DMS153 (cell line): ENCODE data around the gene KBTBD13.
"Not testable (repeated sequence)": the region's sequence is repeated elsewhere in the genome, so short reads cannot be mapped to it uniquely, and the experiment has no call there.

ENCODE experiments used
- DNase-seq: peaks from one replicate; lab custom pipeline; 2025; lab: John Stamatoyannopoulos, UW

KBTBD13 gene

GRCh38 chr15:65076486-65077290, at the start of gene KBTBD13:
KBTBD13 (plus strand) TSS chr15:65076746; CDS start chr15:65076816, 70 bp downstream.
- no peak for DNase-seq

DNA sequence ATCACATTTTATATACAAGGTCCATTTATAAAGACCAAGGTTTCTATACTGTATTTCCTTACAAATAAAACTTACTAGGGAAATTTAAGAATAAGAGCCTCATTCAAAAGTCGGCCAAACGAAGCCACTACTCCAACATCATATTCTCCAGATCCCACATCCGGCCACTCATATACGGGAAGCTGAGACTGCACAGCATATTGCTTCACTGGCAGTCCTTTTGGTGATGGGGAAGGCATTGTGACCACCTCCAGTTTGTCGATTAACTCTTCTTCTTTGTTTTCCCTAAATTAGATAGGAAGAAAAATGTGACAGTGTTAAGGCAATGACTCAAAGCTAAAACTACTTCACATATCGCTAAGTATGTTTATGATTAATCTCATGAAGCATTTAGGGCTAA, 49.8 kb upstream of the KBTBD13 start:
- DNase-seq = no peak

- no peak for DNase-seq
These were observed 49.0 kb upstream of the KBTBD13 start for GRCh38 chr15:65027593-65027992.

- DNase-seq = no peak
These were observed 48.2 kb upstream of the KBTBD13 start for GRCh38 chr15:65028338-65028737.

DNA sequence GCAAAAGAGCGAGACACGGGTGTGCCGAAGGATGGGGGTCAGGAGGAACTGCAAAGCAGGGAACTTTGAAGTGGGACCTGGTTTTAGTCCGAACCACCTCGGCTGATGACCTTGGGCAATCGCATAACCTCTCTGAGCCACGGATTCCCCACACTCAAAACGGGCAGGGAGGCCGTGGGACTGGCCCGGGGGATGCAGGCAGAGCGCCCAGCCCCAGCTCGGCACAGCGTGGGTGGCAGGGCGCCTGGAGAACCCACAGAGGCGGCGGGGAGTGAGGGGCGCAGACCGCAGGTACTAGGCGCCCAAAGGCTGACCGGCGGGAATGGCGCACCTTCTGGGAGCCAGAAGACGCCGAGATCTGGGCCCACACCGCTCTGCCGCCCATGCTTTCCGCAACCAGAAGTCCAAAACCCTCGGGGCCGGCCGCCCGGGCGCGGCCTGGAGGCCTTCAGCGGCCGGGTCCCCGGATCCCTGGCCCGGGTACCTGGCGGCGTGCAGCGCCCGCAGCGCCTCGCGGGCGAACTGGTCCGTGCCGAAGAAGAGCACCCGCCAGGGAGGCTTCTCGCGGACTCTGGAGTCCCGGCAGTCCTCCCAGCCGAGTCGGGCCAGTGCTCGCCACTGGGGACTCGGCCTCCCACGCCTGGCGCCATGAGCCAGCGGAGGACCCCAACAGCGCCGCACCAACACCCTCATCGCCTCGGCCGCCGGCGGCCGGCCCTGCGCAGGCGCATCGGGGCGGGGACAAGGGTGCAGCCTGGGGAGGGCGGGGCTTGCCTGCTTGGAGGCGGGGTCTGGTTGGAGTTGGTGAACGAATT, 47.4 kb upstream of the KBTBD13 start, which contains the start of gene MTFMT:
MTFMT (minus strand) TSS at position 719 of the 815 bp plus-strand sequence; CDS start at position 693, 26 bp downstream.
- DNase-seq = peak; percentile 1

GRCh38 chr15:65029736-65030208, 46.8 kb upstream of the KBTBD13 start:
- no peak for DNase-seq

DNA sequence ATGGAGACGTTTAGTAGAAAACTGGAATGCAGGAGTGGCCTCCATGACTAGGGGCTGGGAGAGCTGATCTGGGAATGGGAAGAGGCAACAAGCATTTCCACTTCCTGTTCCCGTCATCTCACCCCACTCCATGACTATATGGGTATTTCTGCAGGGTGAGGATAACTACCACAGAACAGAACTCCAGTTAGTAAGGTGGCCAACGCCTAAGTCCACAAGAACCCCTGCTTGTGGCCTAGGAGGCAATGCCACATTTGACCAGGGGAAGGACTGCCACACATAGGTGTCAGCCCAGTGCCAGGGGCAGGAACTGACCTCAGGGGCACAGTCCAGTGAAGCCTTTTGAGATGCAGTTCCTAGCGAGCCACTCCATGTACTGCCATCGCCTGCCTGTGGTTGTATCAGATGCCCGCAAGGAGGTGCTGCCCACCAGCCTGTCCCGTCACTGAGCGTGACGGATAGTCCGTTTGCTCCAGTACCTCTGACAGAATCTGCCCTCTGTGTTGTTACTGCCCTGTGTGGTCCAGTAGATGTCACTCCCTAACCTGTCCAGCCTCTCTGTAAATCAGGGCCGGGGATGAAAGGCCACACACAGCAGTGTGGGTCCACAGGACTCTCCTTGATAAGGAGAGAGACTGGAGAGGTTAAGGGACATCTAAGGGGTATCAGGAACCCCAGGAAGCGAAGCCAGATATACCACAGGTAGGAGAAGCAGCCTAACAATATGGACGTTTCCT, 43.6 kb upstream of the KBTBD13 start:
- peak; percentile 9 for DNase-seq

- no peak for DNase-seq
These were observed 42.8 kb upstream of the KBTBD13 start for GRCh38 chr15:65033659-65034269.

GRCh38 chr15:65034719-65035118, 41.8 kb upstream of the KBTBD13 start:
- DNase-seq = no peak

DNA sequence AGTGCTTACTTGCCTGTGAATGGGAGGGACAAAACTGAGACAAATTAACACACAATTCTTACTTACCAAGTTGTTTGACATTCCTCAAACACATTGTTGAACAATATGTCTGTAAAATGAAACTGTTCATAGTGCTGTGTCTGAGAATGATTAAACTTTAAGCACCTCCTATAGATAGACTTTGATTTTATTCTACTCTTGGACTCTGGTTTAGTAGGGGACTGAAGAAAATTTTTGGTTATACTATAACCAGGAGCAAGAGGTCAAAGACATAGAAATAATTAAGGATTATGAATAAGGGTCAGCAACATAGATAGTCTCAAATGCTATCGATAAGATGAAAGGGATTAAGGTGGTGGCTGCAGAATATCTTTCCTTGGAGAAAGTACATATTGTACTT, 39.2 kb upstream of the KBTBD13 start:
- no peak for DNase-seq

- no peak for DNase-seq
These were observed 38.1 kb upstream of the KBTBD13 start for GRCh38 chr15:65038428-65038827.

DNA sequence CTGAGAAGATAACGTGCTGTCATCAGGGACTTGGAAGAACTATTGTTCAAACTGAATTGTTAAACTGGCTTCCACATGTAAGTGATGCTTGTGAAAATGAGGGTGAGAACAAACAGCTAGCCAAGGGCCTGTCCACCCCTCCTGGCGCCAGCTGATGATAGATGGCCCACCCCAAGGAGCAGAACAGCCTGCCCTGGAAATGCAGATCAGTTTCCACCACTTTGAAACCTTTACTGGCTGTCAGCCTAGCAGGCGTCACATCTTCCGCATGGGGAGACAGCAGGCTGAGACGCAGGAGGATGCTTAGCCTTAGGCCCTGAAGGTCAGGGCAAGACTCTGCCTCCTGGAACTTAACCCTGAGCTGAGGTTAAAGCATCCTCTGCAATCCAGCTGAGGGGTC, 37.7 kb upstream of the KBTBD13 start:
- no peak for DNase-seq

DNA sequence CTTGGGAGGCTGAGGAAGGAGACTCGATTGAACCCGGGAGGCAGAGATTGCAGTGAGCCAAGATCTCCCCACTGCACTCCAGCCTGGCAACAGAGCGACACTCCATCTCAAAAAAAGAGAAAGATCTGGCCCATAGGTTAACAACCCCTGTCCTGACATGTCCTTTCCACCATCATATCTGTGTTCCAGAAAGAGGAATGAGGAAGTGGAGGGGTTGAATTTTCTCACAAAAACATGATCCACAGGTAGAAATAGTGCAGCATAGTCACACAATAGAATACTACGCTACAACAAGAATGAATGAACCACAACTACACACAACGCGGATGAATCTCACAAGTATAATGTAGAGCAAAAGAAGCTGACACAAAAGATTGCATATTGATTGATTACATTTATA, 36.1 kb upstream of the KBTBD13 start:
- no peak for DNase-seq

GRCh38 chr15:65041787-65042186, 34.8 kb upstream of the KBTBD13 start:
- no peak for DNase-seq

- no peak for DNase-seq
These were observed 33.7 kb upstream of the KBTBD13 start for GRCh38 chr15:65042776-65043327.

DNA sequence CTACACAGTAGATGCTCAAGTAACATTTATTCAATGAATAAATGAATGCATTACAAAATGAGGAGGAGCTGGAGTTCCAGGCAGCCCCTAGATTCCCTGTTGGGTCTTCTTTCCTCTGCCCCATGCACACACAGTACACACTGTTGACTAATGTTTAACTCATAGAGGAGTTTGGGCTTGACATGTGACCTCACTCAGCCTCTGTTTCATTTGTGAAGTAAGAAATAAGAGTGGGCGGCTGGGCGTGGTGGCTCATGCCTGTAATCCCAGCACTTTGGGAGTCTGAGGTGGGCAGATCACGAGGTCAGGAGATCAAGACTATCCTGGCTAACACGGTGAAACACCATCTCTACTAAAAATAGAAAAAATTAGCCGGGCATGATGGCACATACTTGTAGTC, 32.3 kb upstream of the KBTBD13 start:
- DNase-seq = not testable (repeated sequence)

GRCh38 chr15:65044724-65045481, 31.6 kb upstream of the KBTBD13 start, which contains the start of gene SLC51B:
SLC51B (plus strand) TSS chr15:65045387; CDS start chr15:65050005, 4,618 bp downstream.
- DNase-seq = no peak

- DNase-seq = no peak
These were observed 28.3 kb upstream of the KBTBD13 start for GRCh38 chr15:65048241-65048640.

- DNase-seq = peak; percentile 82
These were observed 27.1 kb upstream of the KBTBD13 start for GRCh38 chr15:65049418-65049840.

- no peak for DNase-seq
These were observed 26.3 kb upstream of the KBTBD13 start for GRCh38 chr15:65050270-65050669.
